HG03045 (cell line): Measurements from ENCODE around the gene LY6G6D.
A peak's percentile ranks its signal among the peaks of the same experiment; 100 is the strongest.

Source experiments
- ATAC-seq: cut with Tn5 transposase; IDR thresholded peaks from one replicate; pipeline ENCODE4 v1.9.1; 2021; ENCODE audit warnings: mild to moderate bottlenecking, moderate library complexity; ENCODE audit not compliant: unreplicated experiment

LY6G6D gene

GRCh38 chr6:31717499-31718222, 2.5 kb downstream of the LY6G6D start:
- no peak for ATAC-seq

- no peak for ATAC-seq
Measured at GRCh38 chr6:31718265-31718664, 3.1 kb downstream of the LY6G6D start.

- no peak for ATAC-seq
Measured at GRCh38 chr6:31719001-31719400, 3.9 kb downstream of the LY6G6D start.

GRCh38 chr6:31720196-31720770, 5.1 kb downstream of the LY6G6D start:
- ATAC-seq = no peak

GRCh38 chr6:31721351-31722020, 6.3 kb downstream of the LY6G6D start, which contains the start of gene LY6G6C:
Gene LY6G6C, minus strand, starts transcription at chr6:31721746. Its CDS starts 67 bp downstream, at chr6:31721679.
- no peak for ATAC-seq

- ATAC-seq = no peak
Measured at GRCh38 chr6:31722173-31722572, 7.0 kb downstream of the LY6G6D start.

- ATAC-seq = no peak
Measured at GRCh38 chr6:31723245-31723979, 8.3 kb downstream of the LY6G6D start, which contains the start of gene MPIG6B. Gene MPIG6B, plus strand, starts transcription at chr6:31723373. Its CDS starts 11 bp downstream, at chr6:31723384.

GRCh38 chr6:31723980-31724691, 9.0 kb downstream of the LY6G6D start:
- no peak for ATAC-seq

- ATAC-seq = no peak
Measured at GRCh38 chr6:31725502-31726350, 10.6 kb downstream of the LY6G6D start.

- no peak for ATAC-seq
Measured at GRCh38 chr6:31727034-31727716, 12.0 kb downstream of the LY6G6D start.

- ATAC-seq = no peak
Measured at GRCh38 chr6:31727717-31728671, 12.8 kb downstream of the LY6G6D start.

GRCh38 chr6:31728767-31729514, 13.8 kb downstream of the LY6G6D start, which contains the start of gene DDAH2:
Gene DDAH2, minus strand, starts transcription at chr6:31729299. Its CDS starts 138 bp downstream, at chr6:31729161.
- no peak for ATAC-seq

GRCh38 chr6:31729515-31729978, 14.4 kb downstream of the LY6G6D start:
- peak; percentile 56 for ATAC-seq

- ATAC-seq = peak; percentile 32
Measured at GRCh38 chr6:31729979-31730630, 15.0 kb downstream of the LY6G6D start.

- ATAC-seq = no peak
Measured at GRCh38 chr6:31730631-31731086, 15.5 kb downstream of the LY6G6D start.

GRCh38 chr6:31732029-31732428, 16.9 kb downstream of the LY6G6D start:
- ATAC-seq = no peak
